Regular cardiac myocyte (primary cell): Measurements from ENCODE around the gene ZRANB2. TPM values are rescaled to one million over a fixed set of nuclear protein-coding genes. Genes with fewer than 3 reads are reported as not detected.

ENCODE experiments used
- total RNA-seq: library from RNA; depleted of rRNA; stranded (reverse); fragments of >200 nt; gene quantifications from 2 replicates; pipeline ENCODE4 v1.2.3, GENCODE V29; 2014

ZRANB2 gene, protein sequence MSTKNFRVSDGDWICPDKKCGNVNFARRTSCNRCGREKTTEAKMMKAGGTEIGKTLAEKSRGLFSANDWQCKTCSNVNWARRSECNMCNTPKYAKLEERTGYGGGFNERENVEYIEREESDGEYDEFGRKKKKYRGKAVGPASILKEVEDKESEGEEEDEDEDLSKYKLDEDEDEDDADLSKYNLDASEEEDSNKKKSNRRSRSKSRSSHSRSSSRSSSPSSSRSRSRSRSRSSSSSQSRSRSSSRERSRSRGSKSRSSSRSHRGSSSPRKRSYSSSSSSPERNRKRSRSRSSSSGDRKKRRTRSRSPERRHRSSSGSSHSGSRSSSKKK
- total RNA-seq, result 40.9 and 66.5 TPM in 2 replicates

DNA sequence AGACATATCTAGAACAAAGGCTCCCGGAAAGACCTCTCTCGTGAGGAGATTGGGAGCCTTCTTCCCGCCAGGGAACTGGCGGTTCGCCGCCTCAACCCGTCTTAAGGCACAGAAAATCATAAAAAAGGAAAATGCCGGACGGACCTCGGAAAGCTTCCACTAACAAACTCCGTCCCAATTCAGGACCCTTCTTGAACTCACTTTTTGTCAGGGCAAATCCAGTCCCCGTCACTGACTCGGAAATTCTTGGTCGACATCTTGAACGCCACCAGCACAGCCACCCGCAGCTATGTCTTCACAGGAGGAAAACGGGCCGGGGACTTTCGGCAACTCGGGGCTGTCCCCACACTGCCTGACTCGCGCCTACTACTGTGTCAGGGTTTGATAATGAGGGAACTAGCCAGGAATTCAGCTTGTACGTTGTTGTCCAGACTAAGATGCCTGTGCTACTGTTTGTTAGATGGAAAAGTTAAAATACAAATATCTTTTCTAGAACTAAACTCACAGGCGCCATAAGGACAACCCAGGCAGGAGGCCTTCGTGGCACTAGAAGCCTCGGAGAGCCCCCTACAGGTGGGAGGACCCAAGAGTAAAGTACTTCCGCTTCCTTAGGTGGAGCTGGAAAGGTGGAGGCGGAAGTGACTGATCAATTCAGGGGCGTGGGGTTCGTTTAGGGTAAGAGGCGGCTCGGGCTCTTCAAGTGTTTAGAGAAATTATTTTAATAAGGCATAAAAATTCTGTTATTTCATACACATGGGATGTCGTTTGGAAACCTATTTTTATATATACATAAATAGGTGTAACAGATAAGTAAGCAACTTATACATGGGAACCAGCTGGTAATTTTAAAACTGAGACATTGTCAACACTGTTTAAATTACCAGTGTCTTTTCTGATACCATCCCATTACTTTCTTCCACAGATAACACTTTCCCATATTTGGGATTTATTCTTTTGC is at the start of gene ZRANB2:
Gene ZRANB2, minus strand, starts transcription at position 297 of the 958 bp plus-strand sequence. Its CDS starts 40 bp downstream, at position 257.

DNA sequence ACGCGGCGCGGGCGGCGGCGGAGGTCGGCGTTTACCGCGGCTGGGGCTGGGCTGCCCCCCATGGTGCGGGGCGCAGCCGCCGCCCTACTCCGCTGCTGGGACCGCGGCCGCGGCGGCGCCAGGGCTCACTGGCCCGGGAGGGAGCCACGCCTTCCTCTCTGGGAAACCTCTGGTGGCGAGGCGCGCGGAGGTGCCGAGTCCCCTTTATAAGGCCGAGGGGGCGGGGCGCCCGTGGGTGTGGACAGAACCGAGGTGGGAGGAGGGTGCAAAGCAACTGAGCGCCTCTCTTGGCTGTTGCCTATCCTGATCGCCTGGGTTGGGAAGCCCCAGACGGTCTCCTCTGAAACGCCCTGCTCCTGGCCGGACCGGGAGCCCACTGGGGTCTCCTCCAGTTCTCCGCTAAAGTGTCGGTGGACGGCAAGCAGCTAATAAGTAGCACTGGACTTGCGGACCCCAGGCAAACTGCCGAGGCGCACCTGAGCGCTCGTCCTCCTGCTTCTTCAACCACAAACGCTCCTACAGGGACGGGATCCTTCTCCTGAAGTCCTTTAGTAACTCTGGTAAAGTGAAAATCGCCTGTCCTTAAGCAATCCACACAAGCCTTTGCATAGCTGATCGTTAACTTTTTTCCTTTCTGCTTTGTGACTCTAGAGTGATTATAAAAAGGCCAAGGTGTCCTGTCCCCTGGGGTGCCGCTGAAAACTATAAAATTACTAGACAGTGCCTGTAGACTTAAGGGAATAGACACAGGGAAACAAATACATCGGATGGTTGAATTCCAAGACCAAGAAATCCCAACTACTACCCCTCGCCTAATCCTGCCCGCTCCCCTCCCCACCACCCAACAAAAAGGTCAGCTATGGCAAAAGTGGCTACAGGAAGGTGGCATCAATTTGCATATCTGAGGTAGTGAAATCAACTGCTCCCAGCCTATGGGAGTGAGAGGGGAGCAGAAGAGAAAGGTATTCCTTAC is 32.9 kb downstream of the ZRANB2 start, which contains the start of gene PTGER3:
Gene PTGER3, minus strand, starts transcription at position 182 of the 973 bp plus-strand sequence. CDS start 239 bp downstream, outside the sequence.

Other genes with a start within 250 kb of the ZRANB2 start
- gene PTGER3, start 33.2 kb downstream of the ZRANB2 start, total RNA-seq, result 0.77 and 1.1 TPM in 2 replicates